ENCODE data around the gene ADARB1.

- TF ChIP-seq EZH2 (IDR thresholded peaks at IDR 0.05; ENCODE audit: insufficient read depth, low read length) (no peak), CTCF (IDR thresholded peaks at IDR 0.05; ENCODE audit: insufficient read depth, low read depth, low read length) (no peak)
Observed at GRCh38 chr21:45095505-45095904, 21.1 kb downstream of the ADARB1 start.

All from astrocyte (in vitro differentiated cells and primary cell).